ENCODE measurements around the gene AHNAK2.

AHNAK2 gene

GRCh38 chr14:105013150-105013785, 35.1 kb upstream of the AHNAK2 start:
- TF ChIP-seq MYC (IDR thresholded peaks at IDR 0.05; ENCODE audit: low read depth, low read length) = no peak
- no peak for TF ChIP-seq MAX (IDR thresholded peaks at IDR 0.05; ENCODE audit: low read depth, low read length)
- TF ChIP-seq POLR2A (IDR thresholded peaks at IDR 0.05; ENCODE audit: extremely low read depth, insufficient read length) = no peak
- DNase-seq (ENCODE audit: low read depth) = no peak
- no peak overlapping the region for H3K4me3 ChIP-seq (ENCODE audit: low read depth, low read length)

- TF ChIP-seq MYC (IDR thresholded peaks at IDR 0.05; ENCODE audit: low read depth, low read length) = no peak
- TF ChIP-seq CTCF (IDR thresholded peaks at IDR 0.05; ENCODE audit: low read depth, low read length) = no peak
- no peak for TF ChIP-seq POLR2A (IDR thresholded peaks at IDR 0.05; ENCODE audit: extremely low read depth, insufficient read length)
- no peak for TF ChIP-seq MAX (IDR thresholded peaks at IDR 0.05; ENCODE audit: low read depth, low read length)
- no peak for DNase-seq (ENCODE audit: low read depth)
- no peak overlapping the region for H3K4me3 ChIP-seq (ENCODE audit: low read depth, low read length)
Observed at GRCh38 chr14:105012171-105012985, 34.2 kb upstream of the AHNAK2 start.

GRCh38 chr14:105011312-105011990, 33.3 kb upstream of the AHNAK2 start:
- TF ChIP-seq MYC (IDR thresholded peaks at IDR 0.05; ENCODE audit: low read depth, low read length) (no peak), POLR2A (IDR thresholded peaks at IDR 0.05; ENCODE audit: extremely low read depth, insufficient read length) (no peak), MAX (IDR thresholded peaks at IDR 0.05; ENCODE audit: low read depth, low read length) (no peak), CTCF (IDR thresholded peaks at IDR 0.05; ENCODE audit: low read depth, low read length) (no peak)
- H3K4me3 ChIP-seq (ENCODE audit: low read depth, low read length) = no peak overlapping the region
- DNase-seq (ENCODE audit: low read depth) = no peak

GRCh38 chr14:105010891-105011291, 32.7 kb upstream of the AHNAK2 start:
- no peak for DNase-seq (ENCODE audit: low read depth)
- H3K4me3 ChIP-seq (ENCODE audit: low read depth, low read length) = no peak overlapping the region
- TF ChIP-seq MAX (IDR thresholded peaks at IDR 0.05; ENCODE audit: low read depth, low read length) = no peak
- TF ChIP-seq POLR2A (IDR thresholded peaks at IDR 0.05; ENCODE audit: extremely low read depth, insufficient read length) = no peak
- no peak for TF ChIP-seq MYC (IDR thresholded peaks at IDR 0.05; ENCODE audit: low read depth, low read length)
- no peak for TF ChIP-seq CTCF (IDR thresholded peaks at IDR 0.05; ENCODE audit: low read depth, low read length)

GRCh38 chr14:105010106-105010505, 31.9 kb upstream of the AHNAK2 start:
- no peak for DNase-seq (ENCODE audit: low read depth)
- no peak for TF ChIP-seq MAX (IDR thresholded peaks at IDR 0.05; ENCODE audit: low read depth, low read length)
- no peak overlapping the region for H3K4me3 ChIP-seq (ENCODE audit: low read depth, low read length)

- no peak overlapping the region for H3K4me3 ChIP-seq (ENCODE audit: low read depth, low read length)
- TF ChIP-seq MYC (IDR thresholded peaks at IDR 0.05; ENCODE audit: low read depth, low read length) = no peak
- TF ChIP-seq CTCF (IDR thresholded peaks at IDR 0.05; ENCODE audit: low read depth, low read length) = no peak
- TF ChIP-seq MAX (IDR thresholded peaks at IDR 0.05; ENCODE audit: low read depth, low read length) = no peak
- TF ChIP-seq POLR2A (IDR thresholded peaks at IDR 0.05; ENCODE audit: extremely low read depth, insufficient read length) = no peak
- DNase-seq (ENCODE audit: low read depth) = no peak
Observed at GRCh38 chr14:105007593-105008264, 29.6 kb upstream of the AHNAK2 start.

Measured in NB4 (cell line).